ENCODE results near the gene COL18A1.

Gene COL18A1

DNA sequence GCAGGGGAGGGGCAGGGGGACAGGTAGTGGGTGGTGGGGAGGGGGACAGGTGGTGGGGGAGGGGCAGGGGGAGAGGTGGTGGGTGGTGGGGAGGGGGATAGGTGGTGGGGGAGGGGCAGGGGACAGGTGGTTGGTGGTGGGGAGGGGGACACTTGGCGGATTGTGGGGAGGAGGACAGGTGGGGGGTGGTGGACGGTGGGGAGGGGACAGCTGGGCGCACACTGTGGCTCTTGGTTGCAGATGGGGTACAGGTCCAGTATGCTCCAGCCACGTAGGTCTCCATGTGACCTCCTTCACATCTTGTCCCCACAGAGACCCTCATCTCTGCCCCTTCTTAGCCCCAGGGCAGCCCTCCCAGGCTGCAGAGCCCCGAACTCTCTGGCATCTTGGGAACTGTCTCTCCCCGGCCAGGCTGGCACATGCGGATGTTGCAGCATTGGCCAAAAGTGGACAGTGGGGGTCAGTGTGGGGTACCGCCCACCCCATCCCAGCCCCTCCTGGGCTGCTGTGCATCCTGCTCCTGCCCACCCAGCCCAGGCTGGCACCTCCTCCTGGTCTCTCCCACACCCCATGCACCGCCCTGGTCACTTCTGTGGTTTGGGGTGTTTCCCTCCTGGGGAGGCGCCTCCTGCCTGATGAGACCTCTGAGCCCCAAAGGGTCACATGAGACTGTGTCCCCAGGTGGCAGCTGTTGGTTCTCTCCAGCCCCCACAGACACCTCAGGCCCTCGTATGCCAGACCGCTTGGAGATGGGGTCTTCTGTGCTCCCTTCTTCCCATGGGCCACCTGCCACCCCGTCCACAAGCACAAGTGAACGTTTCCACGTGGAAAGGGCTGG is 144.9 kb downstream of the COL18A1 start:
- in situ Hi-C loops (cut with HindIII; ENCODE audit: low sequenced_read_pairs), result no loop called here
- no peak overlapping the region for H3K4me3 ChIP-seq (ENCODE audit: low read depth, low read length)
- TF ChIP-seq, protein P1, sequence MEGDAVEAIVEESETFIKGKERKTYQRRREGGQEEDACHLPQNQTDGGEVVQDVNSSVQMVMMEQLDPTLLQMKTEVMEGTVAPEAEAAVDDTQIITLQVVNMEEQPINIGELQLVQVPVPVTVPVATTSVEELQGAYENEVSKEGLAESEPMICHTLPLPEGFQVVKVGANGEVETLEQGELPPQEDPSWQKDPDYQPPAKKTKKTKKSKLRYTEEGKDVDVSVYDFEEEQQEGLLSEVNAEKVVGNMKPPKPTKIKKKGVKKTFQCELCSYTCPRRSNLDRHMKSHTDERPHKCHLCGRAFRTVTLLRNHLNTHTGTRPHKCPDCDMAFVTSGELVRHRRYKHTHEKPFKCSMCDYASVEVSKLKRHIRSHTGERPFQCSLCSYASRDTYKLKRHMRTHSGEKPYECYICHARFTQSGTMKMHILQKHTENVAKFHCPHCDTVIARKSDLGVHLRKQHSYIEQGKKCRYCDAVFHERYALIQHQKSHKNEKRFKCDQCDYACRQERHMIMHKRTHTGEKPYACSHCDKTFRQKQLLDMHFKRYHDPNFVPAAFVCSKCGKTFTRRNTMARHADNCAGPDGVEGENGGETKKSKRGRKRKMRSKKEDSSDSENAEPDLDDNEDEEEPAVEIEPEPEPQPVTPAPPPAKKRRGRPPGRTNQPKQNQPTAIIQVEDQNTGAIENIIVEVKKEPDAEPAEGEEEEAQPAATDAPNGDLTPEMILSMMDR (IDR thresholded peaks at IDR 0.05; ENCODE audit: low read depth, low read length, missing control alignments), result no peak
- no peak for DNase-seq (ENCODE audit: low read depth)

DNA sequence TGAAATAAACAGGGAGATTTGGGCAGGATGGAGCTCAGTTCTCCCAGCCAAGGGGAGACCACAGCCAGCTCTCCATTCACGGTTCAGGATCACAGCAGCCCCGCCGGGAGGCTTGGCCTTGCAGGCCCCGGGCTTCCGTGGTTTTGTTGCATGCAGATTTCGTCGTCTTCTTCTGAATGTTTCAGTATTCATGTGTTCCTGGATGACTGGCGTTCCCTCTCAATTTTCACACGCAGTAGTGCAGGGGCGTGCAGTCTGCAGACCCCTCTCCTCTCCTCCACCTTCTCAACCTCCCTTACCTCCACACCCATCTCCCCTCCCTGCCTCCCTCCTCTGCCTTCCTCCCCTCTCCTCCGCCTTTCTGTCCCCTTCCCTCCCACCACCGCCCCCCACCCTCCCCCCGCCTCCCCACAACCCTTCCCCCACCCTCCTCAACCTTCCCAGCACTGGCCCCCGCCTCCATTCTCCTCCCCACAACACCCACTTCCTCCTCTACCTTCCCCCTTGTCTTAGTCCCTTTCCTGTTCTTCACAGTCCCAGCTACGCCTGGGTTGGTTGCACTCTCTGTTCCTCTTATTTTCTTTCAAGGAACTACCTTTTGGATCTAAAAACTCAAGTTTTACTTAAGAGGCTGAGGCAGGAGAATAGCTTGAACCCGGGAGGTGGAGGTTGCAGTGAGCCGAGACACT is 145.7 kb downstream of the COL18A1 start:
- DNase-seq (ENCODE audit: low read depth), result no peak
- TF ChIP-seq, protein P1 (IDR thresholded peaks at IDR 0.05; ENCODE audit: low read depth, low read length, missing control alignments), result no peak
- H3K4me3 ChIP-seq (ENCODE audit: low read depth, low read length), result no peak overlapping the region

DNA sequence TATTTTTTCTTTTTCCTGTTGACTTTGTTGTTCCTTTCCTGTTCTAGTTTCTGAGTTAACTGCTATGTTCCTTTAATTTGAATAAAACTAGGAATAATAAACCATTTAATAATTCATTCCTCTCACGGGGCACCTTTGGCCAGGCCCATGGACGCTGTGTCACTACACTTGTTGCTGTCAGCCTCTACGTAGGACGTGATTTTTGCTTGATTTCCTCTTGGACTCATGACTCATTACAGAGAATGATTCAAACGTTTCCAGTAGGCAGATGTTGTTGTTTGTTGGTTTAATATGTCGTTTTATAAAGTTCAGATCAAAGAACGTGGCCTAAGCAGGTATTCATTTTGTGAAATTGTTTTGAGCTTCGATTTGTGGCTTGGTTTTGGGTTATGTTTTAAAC is 146.4 kb downstream of the COL18A1 start:
- TF ChIP-seq, protein P1 (IDR thresholded peaks at IDR 0.05; ENCODE audit: low read depth, low read length, missing control alignments), result no peak
- no peak overlapping the region for H3K4me3 ChIP-seq (ENCODE audit: low read depth, low read length)
- DNase-seq (ENCODE audit: low read depth), result no peak
- in situ Hi-C loops (cut with HindIII; ENCODE audit: low sequenced_read_pairs), result no loop called here

More for the DNA sequence above, 145.7 kb downstream of the COL18A1 start:
- in situ Hi-C loops (cut with HindIII; ENCODE audit: low sequenced_read_pairs), result no loop called here

DNA sequence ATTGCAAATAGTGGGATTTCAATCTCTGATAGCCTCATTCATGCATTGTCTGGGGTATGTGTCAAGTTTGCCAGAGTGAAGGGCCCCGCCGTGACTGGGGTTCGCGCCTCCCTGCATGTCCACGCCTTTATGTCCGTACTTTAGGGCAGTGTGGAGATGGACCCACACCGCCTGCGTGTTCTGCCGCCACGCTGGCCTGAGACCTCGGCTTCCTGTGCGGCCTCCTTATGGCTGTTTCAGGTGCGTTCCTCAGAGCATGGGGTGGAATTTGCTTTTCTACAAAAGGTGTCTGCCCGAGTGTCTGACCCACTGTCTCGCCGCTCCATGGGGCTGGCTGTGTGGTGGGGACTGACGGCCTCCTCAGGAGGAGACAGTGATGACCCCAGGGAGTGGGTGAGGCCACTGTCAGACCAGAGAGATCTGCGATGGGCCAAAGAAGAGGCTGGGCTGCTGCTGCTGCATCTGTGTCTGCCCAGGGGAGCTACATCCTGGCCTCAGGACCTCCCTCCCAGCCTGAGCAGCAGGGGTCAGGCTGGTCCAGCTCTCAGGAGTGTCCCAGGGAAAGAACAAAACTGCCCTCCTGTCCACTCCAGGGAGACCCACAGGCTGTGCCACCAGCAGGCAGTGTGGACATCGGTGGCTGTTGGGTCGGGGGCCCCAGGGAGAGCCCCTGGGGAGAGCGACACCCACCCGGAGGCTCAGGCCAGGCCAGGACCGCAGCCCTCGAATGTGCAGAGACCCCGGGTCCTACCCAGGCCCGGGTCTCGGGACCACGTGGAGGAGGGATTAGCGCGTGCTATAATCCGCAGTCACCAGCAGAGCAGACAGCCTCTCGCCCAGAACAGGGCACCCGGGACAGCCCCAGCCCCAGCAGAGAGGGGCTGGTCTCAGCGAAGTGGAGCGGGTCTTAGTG is 147.1 kb downstream of the COL18A1 start:
- in situ Hi-C loops (cut with HindIII; ENCODE audit: low sequenced_read_pairs), result no loop called here
- H3K4me3 ChIP-seq (ENCODE audit: low read depth, low read length), result no peak overlapping the region
- no peak for DNase-seq (ENCODE audit: low read depth)
- TF ChIP-seq, protein P1 (IDR thresholded peaks at IDR 0.05; ENCODE audit: low read depth, low read length, missing control alignments), result no peak

DNA sequence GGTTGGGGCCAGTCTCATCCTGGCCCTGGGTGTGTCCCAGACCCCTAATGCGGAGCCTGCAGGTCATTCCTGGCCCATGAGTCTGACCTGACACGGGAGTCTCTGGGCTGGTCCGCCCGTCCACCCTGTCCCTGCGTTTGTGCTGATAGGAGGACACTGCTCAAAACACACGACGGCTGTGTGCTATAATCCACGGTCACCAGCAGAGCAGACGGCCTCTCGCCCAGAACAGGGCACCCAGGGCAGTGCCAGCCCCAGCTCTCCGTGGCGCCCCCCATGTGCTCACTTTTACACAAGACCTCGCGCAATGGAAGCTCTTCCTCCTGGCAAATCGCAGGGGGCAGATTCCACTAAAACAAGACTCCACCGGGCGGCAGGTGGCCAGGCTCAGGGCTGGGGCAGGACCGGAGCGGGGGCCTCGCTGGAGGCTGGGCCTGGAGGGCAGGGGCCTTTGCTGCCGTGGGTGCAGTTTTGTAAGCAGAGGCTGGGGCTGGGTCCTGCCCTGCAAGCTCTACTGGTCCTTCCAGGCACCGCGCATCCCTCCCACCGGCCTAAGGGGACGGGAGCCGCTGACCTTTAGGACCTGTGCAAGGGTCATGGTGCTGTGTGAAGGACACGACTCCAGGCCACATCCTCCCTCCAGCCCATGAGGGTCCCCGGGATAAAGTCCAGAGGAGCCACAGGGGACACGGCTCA is 147.9 kb downstream of the COL18A1 start:
- TF ChIP-seq, protein P1 (IDR thresholded peaks at IDR 0.05; ENCODE audit: low read depth, low read length, missing control alignments), result no peak
- H3K4me3 ChIP-seq (ENCODE audit: low read depth, low read length), result no peak overlapping the region
- in situ Hi-C loops (cut with HindIII; ENCODE audit: low sequenced_read_pairs), result no loop called here
- no peak for DNase-seq (ENCODE audit: low read depth)

Data from astrocyte of the cerebellum (primary cell).